CD14-positive monocyte (primary cell): ENCODE data around the gene IL12RB1. TPM values are rescaled to one million over a fixed set of nuclear protein-coding genes. Genes with fewer than 3 reads are reported as not detected.
A peak's percentile ranks its signal among the peaks of the same experiment; 100 is the strongest.

ENCODE experiments used
- DNase-seq, 3 donors: peaks; one replicate each; pipeline ENCODE4 v3.0.0-alpha.2; 2011 to 2022
- H2AFZ ChIP-seq: 2 replicates; pipeline ENCODE4 v1.6.0; 2012; ENCODE audit warnings: mild to moderate bottlenecking, low read depth, low read length, inconsistent platforms; ENCODE audit not compliant: insufficient read depth, poor library complexity, severe bottlenecking
- H3K27ac ChIP-seq, 2 donors: 1 replicate in 1 of 2; 2 replicates in 1 of 2; pipeline ENCODE4 v1.5.1; 2012 to 2013; ENCODE audit warnings: low read length in 2 of 2, control low read depth in 1 of 2, inconsistent platforms in 1 of 2, low read depth in 1 of 2, mild to moderate bottlenecking in 1 of 2
- H3K27me3 ChIP-seq, 2 donors: one replicate each; pipeline versions ENCODE4 v1.6.0 to v1.6.1; 2011 to 2013; ENCODE audit warnings: low read length in 2 of 2; ENCODE audit not compliant: control insufficient read depth in 2 of 2, insufficient read depth in 2 of 2
- H3K36me3 ChIP-seq, 2 donors: replicated peaks in 1 of 2; 1 replicate in 1 of 2; 2 replicates in 1 of 2; pipeline versions ENCODE4 v1.5.1 to v1.6.1; 2012 to 2013; ENCODE audit warnings: low read length in 2 of 2, control low read depth in 1 of 2, inconsistent platforms in 1 of 2, mild to moderate bottlenecking in 1 of 2; ENCODE audit not compliant: insufficient read depth in 2 of 2, control insufficient read depth in 1 of 2
- H3K4me1 ChIP-seq, 2 donors: 1 replicate in 1 of 2; 2 replicates in 1 of 2; pipeline versions ENCODE4 v1.5.1 to v1.6.1; 2012 to 2013; ENCODE audit warnings: low read length in 2 of 2, control low read depth in 1 of 2, inconsistent platforms in 1 of 2, mild to moderate bottlenecking in 1 of 2, moderate library complexity in 1 of 2; ENCODE audit not compliant: insufficient read depth in 2 of 2, control insufficient read depth in 1 of 2
- H3K4me2 ChIP-seq: replicated peaks from 2 replicates; pipeline ENCODE3; 2012; ENCODE audit warnings: low read length, moderate library complexity, mild to moderate bottlenecking; ENCODE audit not compliant: poor library complexity, severe bottlenecking; ENCODE audit errors: extremely low read depth
- H3K4me3 ChIP-seq, 3 experiments: fragments of 200-600 bp in 1 of 3; sonication (generic) in 1 of 3; replicated peaks in 1 of 3; 1 replicate in 2 of 3; 2 replicates in 1 of 3; pipeline ENCODE4 v1.5.1; 2011 to 2013; ENCODE audit warnings: low read length in 3 of 3, mild to moderate bottlenecking in 3 of 3, control low read depth in 2 of 3, low read depth in 2 of 3, inconsistent platforms in 1 of 3, moderate library complexity in 1 of 3
- H3K79me2 ChIP-seq: 2 replicates; pipeline ENCODE4 v1.6.0; 2012; ENCODE audit warnings: mild to moderate bottlenecking, control low read depth, inconsistent platforms, low read length, moderate library complexity; ENCODE audit not compliant: insufficient read depth
- H3K9ac ChIP-seq: 2 replicates; pipeline ENCODE4 v1.6.0; 2017; ENCODE audit warnings: low read length, mild to moderate bottlenecking; ENCODE audit not compliant: insufficient read depth, poor library complexity, severe bottlenecking
- H3K9me3 ChIP-seq, 2 donors: replicated peaks in 1 of 2; 1 replicate in 1 of 2; 2 replicates in 1 of 2; pipeline versions ENCODE4 v1.5.1 to v1.6.1; 2012 to 2013; ENCODE audit warnings: low read length in 2 of 2, control low read depth in 1 of 2; ENCODE audit not compliant: control insufficient read depth in 1 of 2, insufficient read depth in 1 of 2
- H4K20me1 ChIP-seq: 2 replicates; pipeline ENCODE4 v1.6.0; 2012; ENCODE audit warnings: mild to moderate bottlenecking, low read length, control low read depth, moderate library complexity; ENCODE audit not compliant: insufficient read depth
- H3K27ac Mint-ChIP-seq, 7 donors: one replicate each; pipeline ENCODE4 v1.8.0; 2020; ENCODE audit warnings: mild to moderate bottlenecking in 7 of 7, mixed read lengths in 7 of 7, moderate library complexity in 6 of 7, inconsistent platforms in 2 of 7
- H3K27me3 Mint-ChIP-seq, 3 donors: one replicate each; pipeline ENCODE4 v1.8.0; 2021 to 2022; ENCODE audit warnings: low read depth in 3 of 3, mild to moderate bottlenecking in 3 of 3, mixed read lengths in 3 of 3, moderate library complexity in 3 of 3, inconsistent platforms in 1 of 3
- H3K36me3 Mint-ChIP-seq, 2 donors: one replicate each; pipeline ENCODE4 v1.8.0; 2020; ENCODE audit warnings: mixed read lengths in 2 of 2, inconsistent platforms in 1 of 2, mild to moderate bottlenecking in 1 of 2
- H3K4me1 Mint-ChIP-seq: one replicate; pipeline ENCODE4 v1.8.0; 2020; ENCODE audit warnings: mild to moderate bottlenecking, mixed read lengths
- H3K4me3 Mint-ChIP-seq, 2 donors: one replicate each; pipeline ENCODE4 v1.8.0; 2020; ENCODE audit warnings: mild to moderate bottlenecking in 2 of 2, mixed read lengths in 2 of 2, moderate library complexity in 1 of 2
- H3K9me3 Mint-ChIP-seq, 7 donors: one replicate each; pipeline ENCODE4 v1.8.0; 2020 to 2022; ENCODE audit warnings: mixed read lengths in 7 of 7, mild to moderate bottlenecking in 6 of 7, moderate library complexity in 6 of 7, inconsistent platforms in 2 of 7
- WGBS: methylation state at CpG from one replicate; pipeline ENCODE4 v1.1.5; 2013; ENCODE audit warnings: missing lambda C conversion rate; ENCODE audit not compliant: insufficient coverage; 5-methylcytosine and 5-hydroxymethylcytosine counted together
- intact Hi-C, 2 donors: fragments of 100-400 bp; cut with micrococcal nuclease; formaldehyde crosslinking; loops; one replicate each; pipeline versions ENCODE4 v1.15.0 to v1.15.1; 2023
- polyA plus RNA-seq, 3 donors: library from polyadenylated mRNA; depleted of rRNA in 1 of 3; unstranded in 2 of 3; stranded (reverse) in 1 of 3; fragments of 300-500 nt in 2 of 3; fragments of >200 nt in 1 of 3; fragmentation: Illumina TruSeq in 2 of 3; gene quantifications; 1 replicate in 2 of 3; 2 replicates in 1 of 3; pipeline ENCODE4 v1.2.3, GENCODE V29; 2012 to 2021
- TF ChIP-seq, protein P1 (sequence below): fragments of 200-600 bp; IDR thresholded peaks from one replicate; pipeline ENCODE4 v1.8.0; 2022; ENCODE audit warnings: antibody characterized with exemption, mild to moderate bottlenecking

The IL12RB1 gene
- polyA plus RNA-seq, 3 donors = 7.8 to 17.5 (median 7.9) TPM

DNA sequence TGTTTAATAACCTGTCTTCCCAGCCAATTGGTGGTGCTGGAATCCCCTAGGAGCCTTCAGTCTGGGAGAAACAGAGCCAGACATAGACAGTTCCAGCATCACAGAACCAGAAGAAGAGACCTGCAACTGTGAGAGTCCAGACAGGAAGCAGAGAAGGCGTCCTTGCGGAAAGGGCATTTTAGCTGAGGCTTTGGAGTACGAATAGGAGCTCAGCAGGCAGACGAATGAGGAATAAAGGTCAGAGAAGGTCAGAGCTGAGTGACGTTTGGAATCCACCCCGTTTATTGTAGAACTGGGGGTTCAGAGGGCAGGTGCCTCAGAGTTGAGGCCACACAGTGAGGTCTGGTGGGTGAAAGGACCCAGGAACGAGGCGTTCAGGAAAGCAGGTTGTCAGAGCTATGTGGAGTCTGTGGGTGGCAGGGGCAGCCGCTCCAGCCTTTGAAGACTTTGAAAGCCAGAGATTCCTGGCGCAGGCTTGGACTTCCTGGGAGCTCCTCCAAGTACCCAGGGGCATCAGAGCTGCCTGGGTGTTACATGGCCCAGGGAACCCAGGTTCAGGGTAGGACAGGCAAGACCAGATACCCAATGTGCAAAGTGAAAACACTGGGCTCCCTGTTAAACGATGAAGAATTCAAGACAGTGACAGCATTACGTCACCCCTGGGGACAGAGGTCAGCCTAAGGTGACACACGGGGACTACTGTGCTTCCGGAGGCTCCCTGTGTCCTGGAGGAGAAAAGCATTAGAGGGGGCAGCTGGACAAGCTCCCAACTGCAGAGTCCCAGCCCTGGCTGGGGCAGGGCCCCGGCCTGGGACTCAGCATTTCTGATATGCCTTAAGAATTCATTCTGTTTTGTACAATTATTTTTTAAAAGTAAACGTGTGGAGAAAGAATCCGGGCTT is 73.3 kb downstream of the IL12RB1 start:
- Histone ChIP-seq H3K36me3 (peaks cover 62 to 73% of the 10 kb centered on the region in 2 donors), H2AFZ (no peak overlapping the region), H3K9me3 (no peaks in the 10 kb centered on the region), H3K27ac (peak overlapping the region in 1 of 2 donors; percentile 7), H3K27me3 (no peaks in the 10 kb centered on the region), H3K4me2 (no peak overlapping the region), H4K20me1 (peaks cover 46% of the 10 kb centered on the region), H3K79me2 (peaks cover 9% of the 10 kb centered on the region), H3K4me3 (no peak overlapping the region), H3K4me1 (peaks cover 37 to 40% of the 10 kb centered on the region in 2 donors), H3K9ac (no peak overlapping the region)
- intact Hi-C loops = loop anchor here in 1 of 2 donors (5.0 kb wide), 1 partner anchor 239 kb away; no protein-coding TSS in a partner anchor
- Mint-ChIP-seq H3K36me3 (peaks cover 65 to 72% of the 10 kb centered on the region in 2 donors), H3K9me3 (peaks cover 0 to 2% (median 0%) of the 10 kb centered on the region in 7 donors), H3K4me1 (peaks cover 49% of the 10 kb centered on the region), H3K27ac (peak overlapping the region in 2 of 7 donors; percentile 40 to 82), H3K4me3 (no peak overlapping the region), H3K27me3 (peaks cover 0 to 5% (median 4%) of the 10 kb centered on the region in 3 donors)
- TF ChIP-seq, protein P1, sequence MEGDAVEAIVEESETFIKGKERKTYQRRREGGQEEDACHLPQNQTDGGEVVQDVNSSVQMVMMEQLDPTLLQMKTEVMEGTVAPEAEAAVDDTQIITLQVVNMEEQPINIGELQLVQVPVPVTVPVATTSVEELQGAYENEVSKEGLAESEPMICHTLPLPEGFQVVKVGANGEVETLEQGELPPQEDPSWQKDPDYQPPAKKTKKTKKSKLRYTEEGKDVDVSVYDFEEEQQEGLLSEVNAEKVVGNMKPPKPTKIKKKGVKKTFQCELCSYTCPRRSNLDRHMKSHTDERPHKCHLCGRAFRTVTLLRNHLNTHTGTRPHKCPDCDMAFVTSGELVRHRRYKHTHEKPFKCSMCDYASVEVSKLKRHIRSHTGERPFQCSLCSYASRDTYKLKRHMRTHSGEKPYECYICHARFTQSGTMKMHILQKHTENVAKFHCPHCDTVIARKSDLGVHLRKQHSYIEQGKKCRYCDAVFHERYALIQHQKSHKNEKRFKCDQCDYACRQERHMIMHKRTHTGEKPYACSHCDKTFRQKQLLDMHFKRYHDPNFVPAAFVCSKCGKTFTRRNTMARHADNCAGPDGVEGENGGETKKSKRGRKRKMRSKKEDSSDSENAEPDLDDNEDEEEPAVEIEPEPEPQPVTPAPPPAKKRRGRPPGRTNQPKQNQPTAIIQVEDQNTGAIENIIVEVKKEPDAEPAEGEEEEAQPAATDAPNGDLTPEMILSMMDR = no peak
- 91% methylated on average over 17 of the region's 17 CpGs for WGBS
- DNase-seq = no peak

GRCh38 chr19:18010149-18010548 is 76.6 kb downstream of the IL12RB1 start:
- TF ChIP-seq, protein P1 = no peak
- H3K36me3 ChIP-seq = peaks cover 57 to 66% of the 10 kb centered on the region in 2 donors
- H4K20me1 ChIP-seq = peaks cover 69% of the 10 kb centered on the region
- H3K4me3 Mint-ChIP-seq = no peak overlapping the region
- H3K27ac Mint-ChIP-seq = no peak overlapping the region
- H3K4me2 ChIP-seq = no peak overlapping the region
- H3K9ac ChIP-seq = no peak overlapping the region
- peaks cover 22 to 31% of the 10 kb centered on the region in 2 donors for H3K4me1 ChIP-seq
- peaks cover 28% of the 10 kb centered on the region for H3K79me2 ChIP-seq
- H3K27me3 Mint-ChIP-seq = peaks cover 0 to 5% (median under 1%) of the 10 kb centered on the region in 3 donors
- DNase-seq = no peak
- H3K9me3 ChIP-seq = no peaks in the 10 kb centered on the region
- H3K4me3 ChIP-seq = no peak overlapping the region
- intact Hi-C loops = loop anchor here in 1 of 2 donors (5.0 kb wide), 1 partner anchor 242 kb away; no protein-coding TSS in a partner anchor
- WGBS = 97% methylated on average over 11 of the region's 11 CpGs
- no peaks in the 10 kb centered on the region for H3K27me3 ChIP-seq
- H3K4me1 Mint-ChIP-seq = peaks cover 37% of the 10 kb centered on the region
- H2AFZ ChIP-seq = no peak overlapping the region
- H3K36me3 Mint-ChIP-seq = peaks cover 61 to 77% of the 10 kb centered on the region in 2 donors
- H3K9me3 Mint-ChIP-seq = peaks cover 0 to 2% (median 0%) of the 10 kb centered on the region in 7 donors
- no peak overlapping the region for H3K27ac ChIP-seq
